GM12878 (cell line): ENCODE measurements around the gene SLC5A2. TPM values are rescaled to one million over a fixed set of nuclear protein-coding genes. Genes with fewer than 3 reads are reported as not detected.

ENCODE experiments used
- CREM ChIP-seq: IDR thresholded peaks from 2 replicates; pipeline ENCODE4 v1.6.1; 2014; ENCODE audit warnings: antibody characterized with exemption, low read depth
- HDAC2 ChIP-seq: fragments of 200-600 bp; sonication (generic); IDR thresholded peaks from 2 replicates; pipeline ENCODE4 v1.6.1; 2017
- PAX5 ChIP-seq: IDR thresholded peaks from 2 replicates; pipeline ENCODE4 v1.6.1; 2011; ENCODE audit warnings: low read depth, low read length, borderline replicate concordance
- SMAD1 ChIP-seq: fragments of 450-650 bp; IDR thresholded peaks from 2 replicates; pipeline ENCODE4 v1.6.1; 2018; ENCODE audit warnings: mild to moderate bottlenecking, low read depth; ENCODE audit not compliant: partially characterized antibody
- polyA plus RNA-seq, 11 experiments: library from polyadenylated mRNA; depleted of rRNA in 4 of 11; unstranded in 6 of 11; stranded (reverse) in 5 of 11; fragments of >200 nt; fragmentation: Nextera tagmentation in 4 of 11; fragmentation: Illumina TruSeq in 1 of 11; extraction: Ambion mirVana in 4 of 11; extraction: Trizol in 1 of 11; gene quantifications; 1 replicate in 1 of 11; 2 replicates in 10 of 11; pipeline versions ENCODE4 v1.2.1 to v1.2.3, GENCODE V29; 2011 to 2016; ENCODE audit warnings: inconsistent platforms in 2 of 11, missing spikeins in 2 of 11, low read depth in 1 of 11
- total RNA-seq, 4 experiments: library from RNA; depleted of rRNA in 3 of 4; stranded (reverse); fragments of >200 nt in 3 of 4; fragmentation: Illumina TruSeq in 1 of 4; extraction: Trizol in 1 of 4; gene quantifications; 2 replicates each; pipeline versions ENCODE4 v1.2.1 to v1.2.3, GENCODE V29; 2013 to 2021
- TF ChIP-seq, protein P1 (sequence below): fragments of 450-650 bp; IDR thresholded peaks from 2 replicates; pipeline ENCODE4 v1.6.1; 2017; ENCODE audit warnings: low read depth, mild to moderate bottlenecking, moderate library complexity
- TF ChIP-seq, protein P2 (sequence below): fragments of 450-650 bp; IDR thresholded peaks from 2 replicates; pipeline ENCODE4 v1.6.1; 2017; ENCODE audit warnings: mild to moderate bottlenecking, moderate library complexity
- TF ChIP-seq, protein P3 (sequence below): fragments of 450-650 bp; formaldehyde crosslinking; IDR thresholded peaks from 2 replicates; pipeline ENCODE4 v1.4.0; 2022; ENCODE audit warnings: mild to moderate bottlenecking, moderate library complexity
- TF ChIP-seq, protein P4 (sequence below): IDR thresholded peaks from 2 replicates; pipeline ENCODE4 v1.6.1; 2011; ENCODE audit warnings: borderline replicate concordance, low read depth, mild to moderate bottlenecking, moderate library complexity, low read length; ENCODE audit not compliant: insufficient read depth, poor library complexity, severe bottlenecking
- TF ChIP-seq, protein P5 (sequence below): fragments of 450-650 bp; IDR thresholded peaks from 2 replicates; pipeline ENCODE4 v1.6.1; 2016; ENCODE audit warnings: mild to moderate bottlenecking, moderate library complexity, borderline replicate concordance

SLC5A2 gene
- total and polyA plus RNA-seq, 10 of the 15 experiments (the other 5 are each of a cell fraction or from before 2014, with no cell fraction given): 3.6 to 4.8 (median 4.4) TPM; not detected in 6

DNA sequence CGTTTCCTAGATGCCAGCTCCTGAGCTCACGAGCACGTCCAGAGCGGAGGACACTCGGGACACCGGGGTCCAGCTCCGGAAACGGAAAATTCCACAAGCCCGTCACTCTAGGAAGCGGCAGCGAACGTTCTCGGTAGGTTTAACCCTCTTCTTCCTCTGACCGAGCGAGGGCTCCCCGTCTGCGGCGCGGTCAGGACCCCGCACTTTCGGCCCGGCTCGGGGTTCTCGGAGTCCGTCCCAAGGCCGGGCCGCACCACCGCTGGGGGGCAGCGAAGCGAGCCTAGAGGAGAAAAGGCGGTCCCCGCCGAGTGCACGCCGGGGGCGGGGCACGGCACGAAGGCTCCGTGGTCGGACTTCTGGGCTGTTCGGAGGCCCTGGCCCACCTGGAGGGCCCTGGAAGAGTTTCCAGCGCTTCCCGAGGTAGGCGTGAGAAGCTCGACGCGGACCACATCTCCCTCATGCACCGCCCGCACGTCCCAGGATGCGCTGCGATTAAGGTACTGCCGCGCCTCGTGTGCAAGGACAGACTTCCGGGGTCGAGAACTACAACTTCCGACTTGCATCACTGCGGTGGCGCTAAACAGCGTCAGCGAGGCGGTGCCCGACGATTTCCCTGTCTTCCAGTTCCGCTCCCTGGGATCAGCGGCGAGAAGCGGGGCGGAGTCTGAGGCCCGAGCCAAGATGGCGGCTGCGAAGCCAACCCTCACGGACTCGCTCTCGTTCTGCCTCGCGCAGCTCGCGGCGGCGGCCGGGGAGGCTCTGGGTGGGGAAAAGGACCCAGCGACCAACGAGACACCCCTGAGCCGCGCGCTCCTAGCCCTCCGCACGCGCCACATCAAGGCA is 23.9 kb upstream of the SLC5A2 start, which contains the start of gene ARMC5 (continued):
- TF ChIP-seq, protein P1, sequence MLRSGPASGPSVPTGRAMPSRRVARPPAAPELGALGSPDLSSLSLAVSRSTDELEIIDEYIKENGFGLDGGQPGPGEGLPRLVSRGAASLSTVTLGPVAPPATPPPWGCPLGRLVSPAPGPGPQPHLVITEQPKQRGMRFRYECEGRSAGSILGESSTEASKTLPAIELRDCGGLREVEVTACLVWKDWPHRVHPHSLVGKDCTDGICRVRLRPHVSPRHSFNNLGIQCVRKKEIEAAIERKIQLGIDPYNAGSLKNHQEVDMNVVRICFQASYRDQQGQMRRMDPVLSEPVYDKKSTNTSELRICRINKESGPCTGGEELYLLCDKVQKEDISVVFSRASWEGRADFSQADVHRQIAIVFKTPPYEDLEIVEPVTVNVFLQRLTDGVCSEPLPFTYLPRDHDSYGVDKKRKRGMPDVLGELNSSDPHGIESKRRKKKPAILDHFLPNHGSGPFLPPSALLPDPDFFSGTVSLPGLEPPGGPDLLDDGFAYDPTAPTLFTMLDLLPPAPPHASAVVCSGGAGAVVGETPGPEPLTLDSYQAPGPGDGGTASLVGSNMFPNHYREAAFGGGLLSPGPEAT: peak; percentile 67; the same call in 1 of the 2 replicates
- TF ChIP-seq, protein P2, sequence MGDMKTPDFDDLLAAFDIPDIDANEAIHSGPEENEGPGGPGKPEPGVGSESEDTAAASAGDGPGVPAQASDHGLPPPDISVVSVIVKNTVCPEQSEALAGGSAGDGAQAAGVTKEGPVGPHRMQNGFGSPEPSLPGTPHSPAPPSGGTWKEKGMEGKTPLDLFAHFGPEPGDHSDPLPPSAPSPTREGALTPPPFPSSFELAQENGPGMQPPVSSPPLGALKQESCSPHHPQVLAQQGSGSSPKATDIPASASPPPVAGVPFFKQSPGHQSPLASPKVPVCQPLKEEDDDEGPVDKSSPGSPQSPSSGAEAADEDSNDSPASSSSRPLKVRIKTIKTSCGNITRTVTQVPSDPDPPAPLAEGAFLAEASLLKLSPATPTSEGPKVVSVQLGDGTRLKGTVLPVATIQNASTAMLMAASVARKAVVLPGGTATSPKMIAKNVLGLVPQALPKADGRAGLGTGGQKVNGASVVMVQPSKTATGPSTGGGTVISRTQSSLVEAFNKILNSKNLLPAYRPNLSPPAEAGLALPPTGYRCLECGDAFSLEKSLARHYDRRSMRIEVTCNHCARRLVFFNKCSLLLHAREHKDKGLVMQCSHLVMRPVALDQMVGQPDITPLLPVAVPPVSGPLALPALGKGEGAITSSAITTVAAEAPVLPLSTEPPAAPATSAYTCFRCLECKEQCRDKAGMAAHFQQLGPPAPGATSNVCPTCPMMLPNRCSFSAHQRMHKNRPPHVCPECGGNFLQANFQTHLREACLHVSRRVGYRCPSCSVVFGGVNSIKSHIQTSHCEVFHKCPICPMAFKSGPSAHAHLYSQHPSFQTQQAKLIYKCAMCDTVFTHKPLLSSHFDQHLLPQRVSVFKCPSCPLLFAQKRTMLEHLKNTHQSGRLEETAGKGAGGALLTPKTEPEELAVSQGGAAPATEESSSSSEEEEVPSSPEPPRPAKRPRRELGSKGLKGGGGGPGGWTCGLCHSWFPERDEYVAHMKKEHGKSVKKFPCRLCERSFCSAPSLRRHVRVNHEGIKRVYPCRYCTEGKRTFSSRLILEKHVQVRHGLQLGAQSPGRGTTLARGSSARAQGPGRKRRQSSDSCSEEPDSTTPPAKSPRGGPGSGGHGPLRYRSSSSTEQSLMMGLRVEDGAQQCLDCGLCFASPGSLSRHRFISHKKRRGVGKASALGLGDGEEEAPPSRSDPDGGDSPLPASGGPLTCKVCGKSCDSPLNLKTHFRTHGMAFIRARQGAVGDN: peak; percentile 65
- TF ChIP-seq HDAC2 (no peak), CREM (peak; percentile 98), SMAD1 (peak; percentile 61), PAX5 (peak; percentile 56; the same call in 1 of the 2 replicates)
- TF ChIP-seq, protein P3, sequence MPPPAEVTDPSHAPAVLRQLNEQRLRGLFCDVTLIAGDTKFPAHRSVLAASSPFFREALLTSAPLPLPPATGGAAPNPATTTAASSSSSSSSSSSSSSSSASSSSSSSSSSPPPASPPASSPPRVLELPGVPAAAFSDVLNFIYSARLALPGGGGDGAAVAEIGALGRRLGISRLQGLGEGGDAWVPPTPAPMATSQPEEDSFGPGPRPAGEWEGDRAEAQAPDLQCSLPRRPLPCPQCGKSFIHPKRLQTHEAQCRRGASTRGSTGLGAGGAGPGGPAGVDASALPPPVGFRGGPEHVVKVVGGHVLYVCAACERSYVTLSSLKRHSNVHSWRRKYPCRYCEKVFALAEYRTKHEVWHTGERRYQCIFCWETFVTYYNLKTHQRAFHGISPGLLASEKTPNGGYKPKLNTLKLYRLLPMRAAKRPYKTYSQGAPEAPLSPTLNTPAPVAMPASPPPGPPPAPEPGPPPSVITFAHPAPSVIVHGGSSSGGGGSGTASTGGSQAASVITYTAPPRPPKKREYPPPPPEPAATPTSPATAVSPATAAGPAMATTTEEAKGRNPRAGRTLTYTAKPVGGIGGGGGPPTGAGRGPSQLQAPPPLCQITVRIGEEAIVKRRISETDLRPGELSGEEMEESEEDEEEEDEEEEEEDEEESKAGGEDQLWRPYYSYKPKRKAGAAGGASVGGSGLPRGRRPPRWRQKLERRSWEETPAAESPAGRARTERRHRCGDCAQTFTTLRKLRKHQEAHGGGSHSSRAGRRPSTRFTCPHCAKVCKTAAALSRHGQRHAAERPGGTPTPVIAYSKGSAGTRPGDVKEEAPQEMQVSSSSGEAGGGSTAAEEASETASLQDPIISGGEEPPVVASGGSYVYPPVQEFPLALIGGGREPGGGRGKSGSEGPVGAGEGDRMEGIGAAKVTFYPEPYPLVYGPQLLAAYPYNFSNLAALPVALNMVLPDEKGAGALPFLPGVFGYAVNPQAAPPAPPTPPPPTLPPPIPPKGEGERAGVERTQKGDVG (CRISPR knock-in tag): no peak
- TF ChIP-seq, protein P4, sequence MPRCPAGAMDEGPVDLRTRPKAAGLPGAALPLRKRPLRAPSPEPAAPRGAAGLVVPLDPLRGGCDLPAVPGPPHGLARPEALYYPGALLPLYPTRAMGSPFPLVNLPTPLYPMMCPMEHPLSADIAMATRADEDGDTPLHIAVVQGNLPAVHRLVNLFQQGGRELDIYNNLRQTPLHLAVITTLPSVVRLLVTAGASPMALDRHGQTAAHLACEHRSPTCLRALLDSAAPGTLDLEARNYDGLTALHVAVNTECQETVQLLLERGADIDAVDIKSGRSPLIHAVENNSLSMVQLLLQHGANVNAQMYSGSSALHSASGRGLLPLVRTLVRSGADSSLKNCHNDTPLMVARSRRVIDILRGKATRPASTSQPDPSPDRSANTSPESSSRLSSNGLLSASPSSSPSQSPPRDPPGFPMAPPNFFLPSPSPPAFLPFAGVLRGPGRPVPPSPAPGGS: no peak
- TF ChIP-seq, protein P5, sequence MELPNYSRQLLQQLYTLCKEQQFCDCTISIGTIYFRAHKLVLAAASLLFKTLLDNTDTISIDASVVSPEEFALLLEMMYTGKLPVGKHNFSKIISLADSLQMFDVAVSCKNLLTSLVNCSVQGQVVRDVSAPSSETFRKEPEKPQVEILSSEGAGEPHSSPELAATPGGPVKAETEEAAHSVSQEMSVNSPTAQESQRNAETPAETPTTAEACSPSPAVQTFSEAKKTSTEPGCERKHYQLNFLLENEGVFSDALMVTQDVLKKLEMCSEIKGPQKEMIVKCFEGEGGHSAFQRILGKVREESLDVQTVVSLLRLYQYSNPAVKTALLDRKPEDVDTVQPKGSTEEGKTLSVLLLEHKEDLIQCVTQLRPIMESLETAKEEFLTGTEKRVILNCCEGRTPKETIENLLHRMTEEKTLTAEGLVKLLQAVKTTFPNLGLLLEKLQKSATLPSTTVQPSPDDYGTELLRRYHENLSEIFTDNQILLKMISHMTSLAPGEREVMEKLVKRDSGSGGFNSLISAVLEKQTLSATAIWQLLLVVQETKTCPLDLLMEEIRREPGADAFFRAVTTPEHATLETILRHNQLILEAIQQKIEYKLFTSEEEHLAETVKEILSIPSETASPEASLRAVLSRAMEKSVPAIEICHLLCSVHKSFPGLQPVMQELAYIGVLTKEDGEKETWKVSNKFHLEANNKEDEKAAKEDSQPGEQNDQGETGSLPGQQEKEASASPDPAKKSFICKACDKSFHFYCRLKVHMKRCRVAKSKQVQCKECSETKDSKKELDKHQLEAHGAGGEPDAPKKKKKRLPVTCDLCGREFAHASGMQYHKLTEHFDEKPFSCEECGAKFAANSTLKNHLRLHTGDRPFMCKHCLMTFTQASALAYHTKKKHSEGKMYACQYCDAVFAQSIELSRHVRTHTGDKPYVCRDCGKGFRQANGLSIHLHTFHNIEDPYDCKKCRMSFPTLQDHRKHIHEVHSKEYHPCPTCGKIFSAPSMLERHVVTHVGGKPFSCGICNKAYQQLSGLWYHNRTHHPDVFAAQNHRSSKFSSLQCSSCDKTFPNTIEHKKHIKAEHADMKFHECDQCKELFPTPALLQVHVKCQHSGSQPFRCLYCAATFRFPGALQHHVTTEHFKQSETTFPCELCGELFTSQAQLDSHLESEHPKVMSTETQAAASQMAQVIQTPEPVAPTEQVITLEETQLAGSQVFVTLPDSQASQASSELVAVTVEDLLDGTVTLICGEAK: peak; percentile 88
